Fibroblast of the aortic adventitia (primary cell): ENCODE data around the gene RCAN2. TPM values are rescaled to one million over a fixed set of nuclear protein-coding genes. Genes with fewer than 3 reads are reported as not detected.
"Not testable (repeated sequence)": the region's sequence is repeated elsewhere in the genome, so short reads cannot be mapped to it uniquely, and the experiment has no call there.

ENCODE experiments used
- DNase-seq: peaks from one replicate; pipeline ENCODE4 v3.0.0-alpha.2; 2010; ENCODE audit warnings: low read depth
- H3K4me3 ChIP-seq: 2 replicates; pipeline ENCODE4 v1.5.1; 2011; ENCODE audit warnings: low read depth, mild to moderate bottlenecking, control low read depth, low read length, moderate library complexity
- CTCF ChIP-seq: IDR thresholded peaks from 2 replicates; pipeline ENCODE4 v1.5.1; 2011; ENCODE audit warnings: mild to moderate bottlenecking, low read length, control low read depth, inconsistent platforms; ENCODE audit not compliant: insufficient read depth
- total RNA-seq: library from RNA; depleted of rRNA; stranded (reverse); fragments of >200 nt; gene quantifications from 2 replicates; pipeline ENCODE4 v1.2.3, GENCODE V29; 2012; ENCODE audit warnings: low replicate concordance

Gene RCAN2
- total RNA-seq, 1 donor: 8.0 TPM

- TF ChIP-seq CTCF: no peak
- no peak for DNase-seq
- no peak overlapping the region for H3K4me3 ChIP-seq
Observed at GRCh38 chr6:46393940-46394337, 97.3 kb downstream of the RCAN2 start.

GRCh38 chr6:46393161-46393939, 97.9 kb downstream of the RCAN2 start:
- no peak for DNase-seq
- no peak for TF ChIP-seq CTCF

GRCh38 chr6:46392294-46392693, 99.0 kb downstream of the RCAN2 start:
- no peak for DNase-seq
- H3K4me3 ChIP-seq: no peak overlapping the region
- TF ChIP-seq CTCF: no peak

More at GRCh38 chr6:46393161-46393939, 97.9 kb downstream of the RCAN2 start:
- no peak overlapping the region for H3K4me3 ChIP-seq

- no peak for DNase-seq
- H3K4me3 ChIP-seq: no peak overlapping the region
- no peak for TF ChIP-seq CTCF
Observed at GRCh38 chr6:46390153-46390876, 100.9 kb downstream of the RCAN2 start.

- H3K4me3 ChIP-seq, DNase-seq: not testable (repeated sequence)
Observed at GRCh38 chr6:46387728-46388127, 103.5 kb downstream of the RCAN2 start.

- TF ChIP-seq CTCF: no peak
- no peak overlapping the region for H3K4me3 ChIP-seq
- no peak for DNase-seq
Observed at GRCh38 chr6:46381579-46381978, 109.7 kb downstream of the RCAN2 start.

GRCh38 chr6:46381057-46381456, 110.2 kb downstream of the RCAN2 start:
- no peak overlapping the region for H3K4me3 ChIP-seq
- DNase-seq: no peak
- TF ChIP-seq CTCF: no peak
